Psoas muscle (tissue), 8 donors: ENCODE results near the gene NGDN. TPM values are rescaled to one million over a fixed set of nuclear protein-coding genes. Genes with fewer than 3 reads are reported as not detected.
"Not testable (repeated sequence)": the region's sequence is repeated elsewhere in the genome, so short reads cannot be mapped to it uniquely, and the experiment has no call there.

Source experiments
- ATAC-seq, 4 donors: fragments of 200-7000 bp; cut with Tn5 transposase; one replicate each; pipeline ENCODE4 v1.9.1; 2020; ENCODE audit warnings: moderate library complexity in 3 of 4, mild to moderate bottlenecking in 2 of 4
- DNase-seq, 2 donors: peaks; one replicate each; pipeline ENCODE4 v3.0.0-alpha.2; 2020
- H3K27ac ChIP-seq: fragments of 200-600 bp; one replicate; pipeline ENCODE4 v1.8.0; 2022
- H3K27me3 ChIP-seq, 3 donors: fragments of 200-600 bp in 1 of 3; one replicate each; pipeline versions ENCODE4 v1.6.1 to v1.8.0; 2013 to 2022; ENCODE audit warnings: low read length in 2 of 3, mild to moderate bottlenecking in 2 of 3, moderate library complexity in 1 of 3; ENCODE audit not compliant: insufficient read depth in 3 of 3
- H3K36me3 ChIP-seq, 2 donors: fragments of 200-600 bp in 1 of 2; one replicate each; pipeline versions ENCODE4 v1.6.1 to v1.8.0; 2013 to 2022; ENCODE audit warnings: low read depth in 1 of 2, mild to moderate bottlenecking in 1 of 2, moderate library complexity in 1 of 2; ENCODE audit not compliant: insufficient read depth in 1 of 2
- H3K4me1 ChIP-seq: fragments of 200-600 bp; one replicate; pipeline ENCODE4 v1.8.0; 2022
- H3K4me3 ChIP-seq: fragments of 200-600 bp; one replicate; pipeline ENCODE4 v1.8.0; 2022; ENCODE audit warnings: mild to moderate bottlenecking
- H3K9me3 ChIP-seq: fragments of 200-600 bp; one replicate; pipeline ENCODE4 v1.8.0; 2022
- WGBS, 3 donors: extraction: QIAGEN DNeasy Blood & Tissue Kit; methylation state at CpG; one replicate each; pipeline versions ENCODE4 v1.1.6 to v1.1.7; 2013; 5-methylcytosine and 5-hydroxymethylcytosine counted together
- intact Hi-C, 2 donors: fragments of 100-400 bp; cut with DNase I; formaldehyde crosslinking; loops; one replicate each; pipeline versions ENCODE4 v1.11.0 to v1.14.2; 2022
- polyA plus RNA-seq, 3 donors: library from polyadenylated mRNA; stranded (reverse); fragments of 200-250 nt; gene quantifications; one replicate each; pipeline ENCODE4 v1.2.3, GENCODE V29; 2013
- total RNA-seq, 4 donors: library from RNA; stranded (reverse); fragmentation: NEBNext Ultra II Directional in 2 of 4; extraction: Animal tissue kit (Norgen Biotek cat#: 25700) in 2 of 4; gene quantifications; one replicate each; pipeline versions ENCODE4 v1.2.1 to v1.2.4, GENCODE V29; 2021 to 2023
- TF ChIP-seq, protein P1 (sequence below): fragments of 200-600 bp; IDR thresholded peaks from one replicate; pipeline ENCODE4 v1.8.0; 2022; ENCODE audit warnings: antibody characterized with exemption
- donor health status: healthy with polysubstance abuse.
- donor health status: DM: no; HTN: no; CAD: no; lungs with moderate emphysema.
- donor health status: Bipolar disorder and iron deficiency.
- donor health status: healthy.
- donor health status: DM: yes; HTN: yes; CAD: no.
- donor health status: DM: no; HTN: no; CAD: no.
- donor health status: DM: no; HTN: no; CAD: no.
- donor health status: DM: yes; HTN: yes; CAD: no.

NGDN gene
- total and polyA plus RNA-seq, 7 donors = 20.3 to 91.1 (median 49.9) TPM

GRCh38 chr14:23454445-23454856 lies 15.1 kb upstream of the NGDN start:
- DNase-seq (no peak), ATAC-seq (no peak)
- Histone ChIP-seq H3K4me3 (no peak overlapping the region), H3K4me1 (no peaks in the 10 kb centered on the region), H3K36me3 (no peaks in the 10 kb centered on the region), H3K27me3 (peaks cover 0 to 13% (median 0%) of the 10 kb centered on the region in 3 donors), H3K27ac (no peak overlapping the region), H3K9me3 (no peaks in the 10 kb centered on the region)
- WGBS, 3 donors = 34 to 52% (median 52%) methylated on average over 1 of the region's 1 CpG
- intact Hi-C loops = loop anchor here in 1 of 2 donors (10.0 kb wide), 1 partner anchor 190 kb away; no protein-coding TSS in a partner anchor
- TF ChIP-seq, protein P1, sequence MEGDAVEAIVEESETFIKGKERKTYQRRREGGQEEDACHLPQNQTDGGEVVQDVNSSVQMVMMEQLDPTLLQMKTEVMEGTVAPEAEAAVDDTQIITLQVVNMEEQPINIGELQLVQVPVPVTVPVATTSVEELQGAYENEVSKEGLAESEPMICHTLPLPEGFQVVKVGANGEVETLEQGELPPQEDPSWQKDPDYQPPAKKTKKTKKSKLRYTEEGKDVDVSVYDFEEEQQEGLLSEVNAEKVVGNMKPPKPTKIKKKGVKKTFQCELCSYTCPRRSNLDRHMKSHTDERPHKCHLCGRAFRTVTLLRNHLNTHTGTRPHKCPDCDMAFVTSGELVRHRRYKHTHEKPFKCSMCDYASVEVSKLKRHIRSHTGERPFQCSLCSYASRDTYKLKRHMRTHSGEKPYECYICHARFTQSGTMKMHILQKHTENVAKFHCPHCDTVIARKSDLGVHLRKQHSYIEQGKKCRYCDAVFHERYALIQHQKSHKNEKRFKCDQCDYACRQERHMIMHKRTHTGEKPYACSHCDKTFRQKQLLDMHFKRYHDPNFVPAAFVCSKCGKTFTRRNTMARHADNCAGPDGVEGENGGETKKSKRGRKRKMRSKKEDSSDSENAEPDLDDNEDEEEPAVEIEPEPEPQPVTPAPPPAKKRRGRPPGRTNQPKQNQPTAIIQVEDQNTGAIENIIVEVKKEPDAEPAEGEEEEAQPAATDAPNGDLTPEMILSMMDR = no peak

- intact Hi-C loops = loop anchor here in 1 of 2 donors (10.0 kb wide), 1 partner anchor 192 kb away; no protein-coding TSS in a partner anchor
- peak in 1 of 4 donors; percentile 51 for ATAC-seq
- H3K9me3 ChIP-seq, H3K36me3 ChIP-seq, H3K4me3 ChIP-seq, H3K27ac ChIP-seq, H3K4me1 ChIP-seq, DNase-seq: not testable (repeated sequence)
- 79 to 83% (median 83%) methylated on average over 11 of the region's 11 CpGs for WGBS, 3 donors
- H3K27me3 ChIP-seq = peaks cover 0 to 13% (median 0%) of the 10 kb centered on the region in 3 donors
Measured at GRCh38 chr14:23456883-23457586, 12.5 kb upstream of the NGDN start.

DNA sequence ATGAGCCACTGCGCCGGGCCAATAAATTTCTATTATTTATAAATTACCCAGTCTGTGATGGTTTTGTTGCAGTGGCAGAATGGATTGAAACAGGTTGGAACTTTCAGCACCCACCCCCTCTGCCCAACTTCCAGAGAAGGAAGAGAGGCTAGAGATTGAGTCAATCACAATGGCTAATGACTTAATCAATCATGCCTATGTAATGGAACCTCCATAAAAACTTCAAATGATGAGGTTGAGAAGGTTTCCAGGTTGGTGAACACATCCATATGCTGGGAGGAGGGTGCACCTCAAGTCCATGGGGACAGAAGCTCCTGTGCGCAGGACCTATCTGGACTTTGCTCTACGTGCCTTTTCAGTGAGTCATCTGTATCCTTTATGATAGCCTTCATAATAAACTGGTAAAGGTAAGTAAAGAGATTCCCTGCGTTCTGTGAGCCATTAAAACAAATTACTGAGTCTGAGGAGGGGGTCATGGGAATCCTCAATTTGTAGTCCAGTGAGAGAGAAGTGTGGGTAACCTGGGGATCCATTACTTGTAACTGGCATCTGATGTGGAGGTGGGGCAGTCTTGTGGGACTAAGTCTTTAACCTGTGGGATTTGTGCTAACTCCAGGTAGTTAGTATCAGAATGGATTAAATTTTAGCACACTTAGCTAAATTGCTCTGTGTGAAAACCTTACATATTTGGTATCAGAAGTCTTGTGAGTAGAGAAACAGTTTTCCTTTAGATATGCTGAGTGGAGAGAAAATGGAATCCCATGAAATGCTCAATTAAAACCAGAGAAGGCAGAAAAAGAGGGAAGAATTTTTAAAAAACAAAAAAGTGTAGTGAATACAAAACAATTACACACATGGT lies 11.7 kb upstream of the NGDN start:
- DNase-seq (no peak), ATAC-seq (no peak)
- Histone ChIP-seq H3K4me1 (no peaks in the 10 kb centered on the region), H3K9me3 (no peaks in the 10 kb centered on the region), H3K27ac (no peak overlapping the region), H3K4me3 (no peak overlapping the region), H3K27me3 (peaks cover 0 to 7% (median 0%) of the 10 kb centered on the region in 3 donors), H3K36me3 (no peaks in the 10 kb centered on the region)
- 78 to 86% (median 78%) methylated on average over 5 of the region's 5 CpGs for WGBS, 3 donors
- intact Hi-C loops = loop anchor here in 1 of 2 donors (10.0 kb wide), 1 partner anchor 193 kb away; no protein-coding TSS in a partner anchor
- TF ChIP-seq, protein P1 = no peak

GRCh38 chr14:23460960-23461359 lies 8.5 kb upstream of the NGDN start:
- H3K27ac ChIP-seq = no peak overlapping the region
- H3K9me3 ChIP-seq = no peaks in the 10 kb centered on the region
- H3K4me3 ChIP-seq = no peak overlapping the region
- DNase-seq (no peak), ATAC-seq (no peak)
- intact Hi-C loops = no loop called here
- H3K36me3 ChIP-seq = no peaks in the 10 kb centered on the region
- no peaks in the 10 kb centered on the region for H3K4me1 ChIP-seq
- TF ChIP-seq, protein P1 = no peak
- peaks cover 0 to 7% (median 0%) of the 10 kb centered on the region in 3 donors for H3K27me3 ChIP-seq

DNA sequence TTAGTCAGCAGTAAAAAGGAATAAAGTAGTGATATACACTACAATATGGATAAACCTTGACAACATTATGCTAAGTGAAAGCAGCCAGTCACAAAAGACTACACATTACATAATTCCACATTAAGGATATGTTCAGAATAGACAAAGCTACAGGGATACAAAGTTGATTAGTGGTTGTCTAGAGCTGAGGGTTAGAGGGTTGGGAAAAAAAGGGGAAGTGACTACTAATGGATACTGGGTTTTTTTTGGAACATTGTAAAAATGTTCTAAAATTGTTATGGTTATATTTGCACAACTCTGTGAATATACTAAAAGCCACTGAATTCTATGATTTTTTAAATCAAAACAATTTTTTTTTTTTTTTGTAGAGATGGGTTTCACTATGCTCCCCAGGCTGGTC lies 4.8 kb upstream of the NGDN start:
- H3K27me3 ChIP-seq = no peaks in the 10 kb centered on the region
- no peak for ATAC-seq
- no peaks in the 10 kb centered on the region for H3K4me1 ChIP-seq
- intact Hi-C loops = loop anchor here in 1 of 2 donors (5.0 kb wide), 1 partner anchor 142 kb away; the partner anchor contains the start of gene PABPN1
- no peaks in the 10 kb centered on the region for H3K36me3 ChIP-seq
- no peak overlapping the region for H3K27ac ChIP-seq
- no peak overlapping the region for H3K4me3 ChIP-seq
- H3K9me3 ChIP-seq = no peaks in the 10 kb centered on the region
- no peak for DNase-seq
- TF ChIP-seq, protein P1 = no peak
